ENCODE measurements around the gene GTPBP4. TPM values are rescaled to one million over a fixed set of nuclear protein-coding genes. Genes with fewer than 3 reads are reported as not detected.
A peak's percentile ranks its signal among the peaks of the same experiment; 100 is the strongest.

Gene GTPBP4
- total RNA-seq, 6 experiments from 2014 or later = 6.6 to 18.6 (median 15.4) TPM

DNA sequence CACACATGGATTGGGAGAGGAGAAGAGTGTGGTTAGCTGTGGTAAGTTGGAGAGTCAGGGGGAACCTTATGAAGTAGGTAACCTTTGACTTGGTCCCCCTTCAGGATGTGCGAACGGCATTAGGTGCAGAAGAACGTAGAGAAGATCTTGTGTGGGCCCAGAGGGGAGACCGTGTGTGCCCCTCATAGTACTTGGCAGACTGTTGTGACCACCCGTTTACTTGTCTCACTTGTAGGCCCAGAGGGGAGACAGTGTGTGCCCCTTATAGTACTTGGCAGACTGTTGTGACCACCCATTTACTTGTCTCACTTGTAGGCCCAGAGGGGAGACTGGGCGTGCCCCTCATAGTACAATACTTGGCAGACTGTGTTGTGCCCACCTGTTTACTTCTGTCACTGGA, 2.6 kb downstream of the GTPBP4 start:
- Histone ChIP-seq H3K27ac (no peak overlapping the region), H3K36me3 (peaks cover 0 to 25% (median 8%) of the 10 kb centered on the region in 4 donors), H3K4me3 (no peak overlapping the region), H3K9me3 (no peaks in the 10 kb centered on the region), H3K27me3 (no peaks in the 10 kb centered on the region), H3K4me1 (peaks cover 0 to 24% (median 5%) of the 10 kb centered on the region in 4 donors)
- intact Hi-C loops (cut with DNase I) = no loop called here
- TF ChIP-seq CTCF (IDR thresholded peaks at IDR 0.05) (no peak), POLR2A (IDR thresholded peaks at IDR 0.05) (no peak)
- ATAC-seq = no peak
- 82% methylated on average over 6 of the region's 6 CpGs for whole genome bisulfite sequencing (ENCODE audit: insufficient coverage, low coverage, low lambda C conversion rate, missing lambda C conversion rate)
- DNase-seq = no peak

- ATAC-seq = no peak
- H3K4me3 ChIP-seq = no peak overlapping the region
- peaks cover 0 to 17% (median 5%) of the 10 kb centered on the region in 4 donors for H3K4me1 ChIP-seq
- intact Hi-C loops (cut with DNase I) = no loop called here
- H3K27me3 ChIP-seq = no peaks in the 10 kb centered on the region
- no peaks in the 10 kb centered on the region for H3K9me3 ChIP-seq
- TF ChIP-seq POLR2A (IDR thresholded peaks at IDR 0.05) = no peak
- no peak for TF ChIP-seq CTCF (IDR thresholded peaks at IDR 0.05)
- H3K36me3 ChIP-seq = peaks cover 0 to 42% (median 23%) of the 10 kb centered on the region in 4 donors
- peak overlapping the region in 1 of 3 donors; percentile 38 for H3K27ac ChIP-seq
- 89% methylated on average over 6 of the region's 6 CpGs for WGBS (ENCODE audit: insufficient coverage, low coverage, low lambda C conversion rate, missing lambda C conversion rate)
- DNase-seq = no peak
Measured at GRCh38 chr10:992467-992866, 4.2 kb downstream of the GTPBP4 start.

DNA sequence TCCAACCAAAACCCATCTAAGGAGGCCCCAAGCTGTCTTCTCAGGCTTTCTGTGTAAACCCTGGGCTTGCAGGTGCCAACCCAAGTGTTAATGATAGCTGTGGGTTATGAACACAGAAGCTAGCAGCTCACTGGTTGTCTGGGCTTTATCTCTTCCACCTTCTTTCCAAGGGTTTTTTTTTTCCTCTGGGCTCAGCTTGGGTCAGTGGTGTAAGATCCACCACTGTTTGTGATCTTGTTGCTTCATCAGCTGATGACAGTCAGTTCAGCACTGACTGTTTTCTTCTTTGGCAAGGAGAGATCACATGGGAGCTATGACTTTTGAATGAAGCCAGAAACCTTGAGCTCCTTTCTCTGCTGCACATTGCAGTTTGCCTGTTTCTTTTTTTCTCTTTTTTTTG, 4.6 kb downstream of the GTPBP4 start:
- Histone ChIP-seq H3K4me1 (peaks cover 0 to 17% (median 5%) of the 10 kb centered on the region in 4 donors), H3K9me3 (no peaks in the 10 kb centered on the region), H3K36me3 (peaks cover 0 to 46% (median 25%) of the 10 kb centered on the region in 4 donors), H3K4me3 (no peak overlapping the region), H3K27ac (peak overlapping the region in 1 of 3 donors; percentile 38), H3K27me3 (no peaks in the 10 kb centered on the region)
- intact Hi-C loops (cut with DNase I) = no loop called here
- DNase-seq (no peak), ATAC-seq (peak in 1 of 4 donors; percentile 36)
- no peak for TF ChIP-seq POLR2A (IDR thresholded peaks at IDR 0.05)

DNA sequence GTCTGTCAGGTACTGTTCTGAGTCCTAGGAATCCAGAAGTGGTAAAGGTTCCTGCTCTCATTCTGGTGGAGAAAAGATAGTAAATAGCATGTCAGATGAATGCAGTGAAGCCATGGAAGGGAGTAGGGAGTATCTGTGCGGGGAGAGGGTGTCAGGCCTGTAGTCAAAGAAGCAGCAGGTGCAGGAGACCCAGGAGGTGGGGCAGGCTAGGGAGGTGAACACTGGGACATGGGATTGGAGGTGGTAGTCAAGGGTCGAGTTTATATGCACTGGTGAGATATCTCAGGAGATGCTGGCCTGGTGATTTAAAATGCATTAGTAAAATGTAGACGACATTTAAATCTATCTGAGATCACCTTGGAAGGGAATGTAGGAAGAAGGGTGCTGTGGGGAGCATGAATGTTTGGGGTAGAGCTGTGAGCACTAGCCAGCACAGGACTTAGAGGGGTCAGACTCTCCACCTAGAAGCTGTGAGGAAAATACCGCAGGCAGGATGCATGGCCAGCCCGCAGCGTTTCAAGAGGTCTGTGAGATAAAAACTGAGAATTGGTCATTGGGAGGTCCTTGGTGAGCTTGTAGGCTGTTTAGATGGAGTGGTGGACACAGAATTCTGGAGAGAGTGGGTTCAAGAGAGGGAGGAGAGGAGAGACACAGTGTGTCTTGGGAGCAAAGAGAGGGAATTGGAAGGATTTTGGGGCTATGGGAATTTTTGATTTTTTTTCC, 6.8 kb downstream of the GTPBP4 start:
- Histone ChIP-seq H3K27me3 (no peaks in the 10 kb centered on the region), H3K4me3 (no peak overlapping the region), H3K9me3 (no peaks in the 10 kb centered on the region), H3K36me3 (peaks cover 0 to 67% (median 40%) of the 10 kb centered on the region in 4 donors), H3K4me1 (peaks cover 0 to 5% (median 0%) of the 10 kb centered on the region in 4 donors), H3K27ac (no peak overlapping the region)
- TF ChIP-seq CTCF (IDR thresholded peaks at IDR 0.05) (no peak), POLR2A (IDR thresholded peaks at IDR 0.05) (no peak)
- no peak for DNase-seq
- intact Hi-C loops (cut with DNase I) = no loop called here
- WGBS (ENCODE audit: insufficient coverage, low coverage, low lambda C conversion rate, missing lambda C conversion rate) = 80% methylated on average over 3 of the region's 6 CpGs
- no peak for ATAC-seq

DNA sequence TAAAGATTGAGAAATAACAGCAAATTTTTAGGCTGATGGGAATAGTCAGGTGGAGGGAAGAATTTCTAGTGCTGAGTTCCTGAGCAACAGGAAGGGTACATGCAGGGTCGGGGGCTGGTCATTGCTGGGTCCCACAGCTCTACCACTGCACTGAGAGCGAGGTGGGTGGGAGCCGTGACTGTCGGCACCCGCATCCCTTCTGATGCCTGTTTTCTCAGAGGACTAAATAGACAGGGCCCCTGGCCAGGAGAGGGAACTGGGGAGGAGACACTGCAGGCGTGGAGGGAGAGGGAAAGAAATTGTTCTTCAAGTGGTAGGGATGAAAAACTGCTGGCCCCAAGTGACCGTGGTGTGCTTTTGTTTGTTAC, 7.3 kb downstream of the GTPBP4 start:
- no peaks in the 10 kb centered on the region for H3K27me3 ChIP-seq
- ATAC-seq = no peak
- no peaks in the 10 kb centered on the region for H3K4me1 ChIP-seq
- H3K9me3 ChIP-seq = no peaks in the 10 kb centered on the region
- WGBS (ENCODE audit: insufficient coverage, low coverage, low lambda C conversion rate, missing lambda C conversion rate) = 97% methylated on average over 5 of the region's 7 CpGs
- H3K4me3 ChIP-seq = no peak overlapping the region
- H3K36me3 ChIP-seq = peaks cover 0 to 72% (median 43%) of the 10 kb centered on the region in 4 donors
- intact Hi-C loops (cut with DNase I) = no loop called here
- H3K27ac ChIP-seq = no peak overlapping the region
- no peak for DNase-seq
- TF ChIP-seq CTCF (IDR thresholded peaks at IDR 0.05) (no peak), POLR2A (IDR thresholded peaks at IDR 0.05) (no peak)

Measured in right lobe of liver (tissue), 6 donors.